ENCODE data around the gene CALHM2. TPM values are rescaled to one million over a fixed set of nuclear protein-coding genes. Genes with fewer than 3 reads are reported as not detected.

The CALHM2 gene
- polyA plus RNA-seq, 1 donor (not counting 4 experiments of a cell fraction or from before 2014, with no cell fraction given), result 0.92 TPM

DNA sequence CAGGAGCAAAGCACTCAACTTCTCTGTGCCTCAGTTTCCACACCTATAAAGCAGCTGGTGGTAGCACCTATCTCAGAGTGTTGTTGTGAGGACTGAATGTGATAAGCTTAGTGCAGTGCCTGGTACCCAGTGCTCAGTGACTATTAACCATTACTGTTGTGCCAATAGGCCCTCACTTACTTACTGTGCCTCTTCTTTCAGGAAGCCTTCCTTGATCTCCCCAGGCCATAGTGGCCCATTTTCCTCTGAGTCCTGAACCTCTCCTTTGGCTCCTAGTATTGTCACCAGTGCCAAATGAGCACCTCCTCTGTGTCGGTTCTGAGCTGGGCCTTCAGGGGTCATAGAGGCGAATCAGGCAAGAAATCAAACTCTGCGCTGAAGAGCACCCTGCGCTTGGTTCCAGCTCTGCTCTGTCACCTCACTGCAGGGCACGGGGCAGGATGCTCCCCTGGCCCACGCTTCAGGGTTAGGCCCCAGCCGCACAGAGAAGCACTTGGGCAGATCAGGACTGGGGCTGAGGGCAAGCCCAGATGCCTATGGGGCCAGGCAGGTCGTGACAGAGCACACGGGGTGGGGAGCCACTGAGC is 4.0 kb upstream of the CALHM2 start:
- H3K4me2 ChIP-seq (ENCODE audit: control insufficient read depth, extremely low read depth, insufficient read depth, low read depth, low read length), result no peak overlapping the region
- dilution Hi-C loops (cut with MboI; ENCODE audit: extremely low pct_ligation_motif_present, low sequenced_read_pairs), result no loop called here

DNA sequence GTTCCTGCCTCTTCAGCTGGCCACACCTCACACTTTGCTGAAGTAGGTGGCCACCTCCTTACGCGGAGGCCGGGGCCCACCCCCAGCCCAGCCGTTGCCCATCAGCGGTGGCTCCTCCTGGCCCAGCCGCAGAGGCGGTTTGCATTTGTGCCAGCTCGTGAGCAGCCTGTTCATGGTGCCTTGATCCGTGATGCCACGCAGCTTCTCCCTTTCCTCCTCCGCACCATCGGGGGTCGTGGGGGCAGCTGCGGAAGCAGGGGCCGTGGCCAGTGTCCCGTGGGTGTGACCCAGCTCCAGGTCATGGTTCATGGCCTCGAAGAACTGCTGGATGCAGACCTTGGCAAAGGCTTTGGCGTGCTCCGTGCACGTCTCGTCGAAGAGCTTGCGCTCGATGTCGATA is 3.1 kb upstream of the CALHM2 start:
- DNase-seq (ENCODE audit: low read depth, low spot score) (no peak), FAIRE-seq (no peak)
- Histone ChIP-seq H3K9me3 (ENCODE audit: control insufficient read depth, low read depth, low read length) (no peaks in the 10 kb centered on the region), H3K79me2 (ENCODE audit: control insufficient read depth, insufficient read depth, low read length) (no peaks in the 10 kb centered on the region), H2AFZ (ENCODE audit: control insufficient read depth, low read length) (no peak overlapping the region), H3K9ac (ENCODE audit: control insufficient read depth, extremely low read depth, insufficient read depth, low read length) (no peak overlapping the region), H4K20me1 (ENCODE audit: control insufficient read depth, extremely low read depth, insufficient read depth, low read length) (no peaks in the 10 kb centered on the region), H3K27me3 (ENCODE audit: control insufficient read depth, extremely low read depth, insufficient read depth, low read length) (no peaks in the 10 kb centered on the region), H3K4me1 (ENCODE audit: control insufficient read depth, extremely low read depth, insufficient read depth, low read length) (peaks cover 15% of the 10 kb centered on the region), H3K9me1 (ENCODE audit: control insufficient read depth, extremely low read depth, insufficient read depth, low read length) (no peaks in the 10 kb centered on the region), H3K4me2 (ENCODE audit: control insufficient read depth, extremely low read depth, insufficient read depth, low read depth, low read length) (no peak overlapping the region), H3K36me3 (ENCODE audit: control insufficient read depth in 2 of 2, extremely low read depth in 1 of 2, insufficient read depth in 2 of 2, low read length in 2 of 2) (peaks cover 0 to 4% of the 10 kb centered on the region in 2 experiments), H3K27ac (ENCODE audit: control insufficient read depth, insufficient read depth, low read length) (no peak overlapping the region), H3K4me3 (ENCODE audit: control insufficient read depth in 2 of 3, extremely low read depth in 1 of 3, insufficient read depth in 2 of 3, low read depth in 1 of 3, low read length in 3 of 3) (no peak overlapping the region)
- dilution Hi-C loops (cut with MboI; ENCODE audit: extremely low pct_ligation_motif_present, low sequenced_read_pairs), result no loop called here
- TF ChIP-seq EZH2 (IDR thresholded peaks at IDR 0.05; ENCODE audit: low read length), result no peak
- TF ChIP-seq, protein P1, sequence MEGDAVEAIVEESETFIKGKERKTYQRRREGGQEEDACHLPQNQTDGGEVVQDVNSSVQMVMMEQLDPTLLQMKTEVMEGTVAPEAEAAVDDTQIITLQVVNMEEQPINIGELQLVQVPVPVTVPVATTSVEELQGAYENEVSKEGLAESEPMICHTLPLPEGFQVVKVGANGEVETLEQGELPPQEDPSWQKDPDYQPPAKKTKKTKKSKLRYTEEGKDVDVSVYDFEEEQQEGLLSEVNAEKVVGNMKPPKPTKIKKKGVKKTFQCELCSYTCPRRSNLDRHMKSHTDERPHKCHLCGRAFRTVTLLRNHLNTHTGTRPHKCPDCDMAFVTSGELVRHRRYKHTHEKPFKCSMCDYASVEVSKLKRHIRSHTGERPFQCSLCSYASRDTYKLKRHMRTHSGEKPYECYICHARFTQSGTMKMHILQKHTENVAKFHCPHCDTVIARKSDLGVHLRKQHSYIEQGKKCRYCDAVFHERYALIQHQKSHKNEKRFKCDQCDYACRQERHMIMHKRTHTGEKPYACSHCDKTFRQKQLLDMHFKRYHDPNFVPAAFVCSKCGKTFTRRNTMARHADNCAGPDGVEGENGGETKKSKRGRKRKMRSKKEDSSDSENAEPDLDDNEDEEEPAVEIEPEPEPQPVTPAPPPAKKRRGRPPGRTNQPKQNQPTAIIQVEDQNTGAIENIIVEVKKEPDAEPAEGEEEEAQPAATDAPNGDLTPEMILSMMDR (optimal IDR thresholded peaks at IDR 0.05 in 1 of 3, IDR thresholded peaks at IDR 0.05 in 1 of 3, conservative IDR thresholded peaks at IDR 0.05 in 1 of 3; ENCODE audit: extremely low read depth in 1 of 3, insufficient read depth in 2 of 3, low read length in 3 of 3), result no peak

More for the DNA sequence above, 4.0 kb upstream of the CALHM2 start:
- no peak overlapping the region for H3K4me3 ChIP-seq (ENCODE audit: control insufficient read depth in 2 of 3, extremely low read depth in 1 of 3, insufficient read depth in 2 of 3, low read depth in 1 of 3, low read length in 3 of 3)
- peaks cover 0 to 4% of the 10 kb centered on the region in 2 experiments for H3K36me3 ChIP-seq (ENCODE audit: control insufficient read depth in 2 of 2, extremely low read depth in 1 of 2, insufficient read depth in 2 of 2, low read length in 2 of 2)
- no peaks in the 10 kb centered on the region for H3K9me3 ChIP-seq (ENCODE audit: control insufficient read depth, low read depth, low read length)
- no peaks in the 10 kb centered on the region for H3K27me3 ChIP-seq (ENCODE audit: control insufficient read depth, extremely low read depth, insufficient read depth, low read length)
- peaks cover 11% of the 10 kb centered on the region for H3K4me1 ChIP-seq (ENCODE audit: control insufficient read depth, extremely low read depth, insufficient read depth, low read length)
- TF ChIP-seq, protein P1 (optimal IDR thresholded peaks at IDR 0.05 in 1 of 3, IDR thresholded peaks at IDR 0.05 in 1 of 3, conservative IDR thresholded peaks at IDR 0.05 in 1 of 3; ENCODE audit: extremely low read depth in 1 of 3, insufficient read depth in 2 of 3, low read length in 3 of 3), result no peak
- FAIRE-seq (no peak), DNase-seq (ENCODE audit: low read depth, low spot score) (no peak)
- H3K27ac ChIP-seq (ENCODE audit: control insufficient read depth, insufficient read depth, low read length), result no peak overlapping the region
- no peaks in the 10 kb centered on the region for H3K79me2 ChIP-seq (ENCODE audit: control insufficient read depth, insufficient read depth, low read length)
- H4K20me1 ChIP-seq (ENCODE audit: control insufficient read depth, extremely low read depth, insufficient read depth, low read length), result no peaks in the 10 kb centered on the region
- no peaks in the 10 kb centered on the region for H3K9me1 ChIP-seq (ENCODE audit: control insufficient read depth, extremely low read depth, insufficient read depth, low read length)
- no peak overlapping the region for H2AFZ ChIP-seq (ENCODE audit: control insufficient read depth, low read length)
- H3K9ac ChIP-seq (ENCODE audit: control insufficient read depth, extremely low read depth, insufficient read depth, low read length), result no peak overlapping the region

Data from keratinocyte (primary cell).